HepG2 (cell line): ENCODE measurements around the gene PYURF. TPM values are rescaled to one million over a fixed set of nuclear protein-coding genes. Genes with fewer than 3 reads are reported as not detected.

Source experiments
- BRD4 ChIP-seq: sonication (generic); formaldehyde crosslinking; IDR thresholded peaks from 2 replicates; pipeline ENCODE4 v1.4.0; 2020; ENCODE audit warnings: missing genetic modification reagents
- CEBPG ChIP-seq: IDR thresholded peaks from 2 replicates; pipeline ENCODE4 v1.6.1; 2016
- CTCF ChIP-seq: sonication (generic); formaldehyde crosslinking; IDR thresholded peaks from 2 replicates; pipeline ENCODE4 v1.5.0; 2020; ENCODE audit warnings: mild to moderate bottlenecking, missing genetic modification reagents, moderate library complexity
- FOSL2 ChIP-seq: sonication (generic); formaldehyde crosslinking; IDR thresholded peaks from 2 replicates; pipeline ENCODE4 v1.4.0; 2020; ENCODE audit warnings: missing genetic modification reagents
- FOXJ3 ChIP-seq: sonication (generic); formaldehyde crosslinking; IDR thresholded peaks from 2 replicates; pipeline ENCODE4 v1.4.0; 2020; ENCODE audit warnings: missing genetic modification reagents, mild to moderate bottlenecking, borderline replicate concordance
- GATAD1 ChIP-seq: IDR thresholded peaks from 2 replicates; pipeline ENCODE4 v1.6.1; 2016; ENCODE audit warnings: missing genetic modification reagents, missing compliant biosample characterization
- GATAD2A ChIP-seq: IDR thresholded peaks from 2 replicates; pipeline ENCODE4 v1.6.1; 2016
- IRF2 ChIP-seq: IDR thresholded peaks from 2 replicates; pipeline ENCODE4 v1.6.1; 2018; ENCODE audit warnings: missing genetic modification reagents, missing compliant biosample characterization
- KAT7 ChIP-seq: IDR thresholded peaks from 2 replicates; pipeline ENCODE4 v1.6.1; 2018; ENCODE audit warnings: borderline replicate concordance, missing compliant biosample characterization
- KDM2A ChIP-seq: sonication (generic); formaldehyde crosslinking; IDR thresholded peaks from 2 replicates; pipeline ENCODE4 v1.4.0; 2020; ENCODE audit warnings: low read depth, missing genetic modification reagents, borderline replicate concordance
- POGZ ChIP-seq: sonication (generic); formaldehyde crosslinking; IDR thresholded peaks from 2 replicates; pipeline ENCODE4 v1.4.0; 2020; ENCODE audit warnings: mild to moderate bottlenecking, missing genetic modification reagents
- RAD21 ChIP-seq: fragments of 450-650 bp; formaldehyde crosslinking; IDR thresholded peaks from 2 replicates; pipeline ENCODE4 v1.5.0; 2020; ENCODE audit warnings: mild to moderate bottlenecking
- SAP130 ChIP-seq: IDR thresholded peaks from 2 replicates; pipeline ENCODE4 v1.6.1; 2016; ENCODE audit warnings: low read depth
- SPEN ChIP-seq: sonication (generic); formaldehyde crosslinking; IDR thresholded peaks from 2 replicates; pipeline ENCODE4 v1.5.1; 2020; ENCODE audit warnings: low read depth, mild to moderate bottlenecking, missing genetic modification reagents
- TBX2 ChIP-seq: sonication (generic); formaldehyde crosslinking; IDR thresholded peaks from 2 replicates; pipeline ENCODE4 v1.5.0; 2020; ENCODE audit warnings: missing genetic modification reagents, mild to moderate bottlenecking, borderline replicate concordance
- UBTF ChIP-seq: sonication (generic); formaldehyde crosslinking; IDR thresholded peaks from 2 replicates; pipeline ENCODE4 v1.4.0; 2020; ENCODE audit warnings: mild to moderate bottlenecking, missing genetic modification reagents
- YEATS4 ChIP-seq: sonication (generic); formaldehyde crosslinking; IDR thresholded peaks from 2 replicates; pipeline ENCODE4 v1.4.0; 2020; ENCODE audit warnings: missing genetic modification reagents, borderline replicate concordance
- ZFX ChIP-seq: sonication (generic); formaldehyde crosslinking; IDR thresholded peaks from 2 replicates; pipeline ENCODE4 v1.4.0; 2020; ENCODE audit warnings: mild to moderate bottlenecking, low read depth, missing genetic modification reagents, moderate library complexity
- ZFY ChIP-seq: sonication (generic); formaldehyde crosslinking; IDR thresholded peaks from 2 replicates; pipeline ENCODE4 v1.4.0; 2020; ENCODE audit warnings: missing genetic modification reagents
- ZNF350 ChIP-seq: sonication (generic); formaldehyde crosslinking; IDR thresholded peaks from 2 replicates; pipeline ENCODE4 v1.4.0; 2020; ENCODE audit warnings: mild to moderate bottlenecking, low read depth, missing genetic modification reagents, borderline replicate concordance
- ZNF644 ChIP-seq: IDR thresholded peaks from 2 replicates; pipeline ENCODE4 v1.6.1; 2016; ENCODE audit warnings: low read depth
- polyA plus RNA-seq, 8 experiments: library from polyadenylated mRNA; depleted of rRNA in 3 of 8; stranded (reverse) in 7 of 8; unstranded in 1 of 8; fragments of >200 nt; fragmentation: Illumina TruSeq in 4 of 8; extraction: Trizol in 4 of 8; gene quantifications; 2 replicates each; pipeline versions ENCODE4 v1.2.1 to v1.2.3, GENCODE V29; 2011 to 2016; ENCODE audit warnings: low read depth in 4 of 8, missing spikeins in 1 of 8, mixed read lengths in 1 of 8; ENCODE audit not compliant: insufficient read depth in 1 of 8
- total RNA-seq, 5 experiments: library from RNA; depleted of rRNA; stranded (reverse); fragments of >200 nt; fragmentation: Illumina TruSeq; extraction: Trizol; gene quantifications; 2 replicates each; pipeline ENCODE4 v1.2.3, GENCODE V29; 2016; ENCODE audit warnings: low read depth in 1 of 5
- TF ChIP-seq, protein P1 (sequence below): sonication (generic); formaldehyde crosslinking; IDR thresholded peaks from 2 replicates; pipeline ENCODE4 v1.4.0; 2020; ENCODE audit warnings: mild to moderate bottlenecking, missing genetic modification reagents

The PYURF gene
- total and polyA plus RNA-seq, 2 of the 13 experiments (the other 11 are each of a cell fraction or from before 2014, with no cell fraction given), result 59.9 to 95.2 TPM

GRCh38 chr4:88539322-88540068 is 15.9 kb upstream of the PYURF start (continued):
- TF ChIP-seq, protein P1, sequence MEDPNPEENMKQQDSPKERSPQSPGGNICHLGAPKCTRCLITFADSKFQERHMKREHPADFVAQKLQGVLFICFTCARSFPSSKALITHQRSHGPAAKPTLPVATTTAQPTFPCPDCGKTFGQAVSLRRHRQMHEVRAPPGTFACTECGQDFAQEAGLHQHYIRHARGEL, result peak; percentile 96
- peak; percentile 40; the same call in 1 of the 2 replicates for TF ChIP-seq ZNF644 (CRISPR knock-in tag)
- TF ChIP-seq BRD4 (CRISPR knock-in tag), result 0 out of 2 replicates have a peak, but pooled peaks have one; percentile 43
- TF ChIP-seq ZNF350 (CRISPR knock-in tag), result 0 out of 2 replicates have a peak, but pooled peaks have one; percentile 38
- TF ChIP-seq FOSL2 (CRISPR knock-in tag), result peak; percentile 22; the same call in 1 of the 2 replicates
- peak; percentile 38; the same call in 1 of the 2 replicates for TF ChIP-seq FOXJ3 (CRISPR knock-in tag)
- TF ChIP-seq CEBPG (CRISPR knock-in tag), result peak; percentile 42
- TF ChIP-seq UBTF, result 0 out of 2 replicates have a peak, but pooled peaks have one; percentile 23
- TF ChIP-seq SAP130, result peak; percentile 26; the same call in 1 of the 2 replicates
- TF ChIP-seq GATAD1 (CRISPR knock-in tag), result 0 out of 2 replicates have a peak, but pooled peaks have one; percentile 17
- TF ChIP-seq POGZ (CRISPR knock-in tag), result peak; percentile 62
- peak; percentile 69; the same call in 1 of the 2 replicates for TF ChIP-seq IRF2
- 0 out of 2 replicates have a peak, but pooled peaks have one; percentile 51 for TF ChIP-seq GATAD2A
- TF ChIP-seq ZFY (CRISPR knock-in tag), result peak; percentile 25; the same call in 1 of the 2 replicates
- peak; percentile 46; the same call in 1 of the 2 replicates for TF ChIP-seq RAD21 (CRISPR knock-in tag)
- peak; percentile 34; the same call in 1 of the 2 replicates for TF ChIP-seq KDM2A (CRISPR knock-in tag)
- TF ChIP-seq YEATS4 (CRISPR knock-in tag), result peak; percentile 36; the same call in 1 of the 2 replicates
- peak; percentile 89 for TF ChIP-seq CTCF (CRISPR knock-in tag)
- TF ChIP-seq SPEN (CRISPR knock-in tag), result 0 out of 2 replicates have a peak, but pooled peaks have one; percentile 32
- 0 out of 2 replicates have a peak, but pooled peaks have one; percentile 39 for TF ChIP-seq KAT7 (CRISPR knock-in tag)
- TF ChIP-seq ZFX (CRISPR knock-in tag), result peak; percentile 33; the same call in 1 of the 2 replicates
- TF ChIP-seq TBX2 (CRISPR knock-in tag), result peak; percentile 36; the same call in 1 of the 2 replicates
